Measurements from ENCODE around the gene PLB1.

PLB1 gene

DNA sequence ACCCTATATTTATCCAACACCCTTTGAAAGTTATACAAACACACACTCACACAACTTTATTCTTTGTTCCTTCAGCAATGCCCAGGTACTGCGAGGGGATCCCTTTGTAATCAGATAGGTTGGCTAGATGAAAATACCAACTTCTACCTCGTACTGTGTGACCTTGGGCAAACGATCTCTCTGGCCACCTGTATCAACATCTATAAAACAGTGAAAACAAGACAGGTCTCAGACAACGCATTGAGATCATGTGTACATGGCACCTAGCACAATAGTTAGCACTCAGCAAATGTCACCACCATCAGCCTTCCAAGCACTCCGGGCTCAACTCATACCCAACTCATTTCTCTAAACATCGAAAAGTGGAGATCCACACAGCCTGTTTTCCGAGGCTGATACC lies 137.3 kb downstream of the PLB1 start:
- DNase-seq (ENCODE audit: low read depth): no peak
- TF ChIP-seq, protein P1, sequence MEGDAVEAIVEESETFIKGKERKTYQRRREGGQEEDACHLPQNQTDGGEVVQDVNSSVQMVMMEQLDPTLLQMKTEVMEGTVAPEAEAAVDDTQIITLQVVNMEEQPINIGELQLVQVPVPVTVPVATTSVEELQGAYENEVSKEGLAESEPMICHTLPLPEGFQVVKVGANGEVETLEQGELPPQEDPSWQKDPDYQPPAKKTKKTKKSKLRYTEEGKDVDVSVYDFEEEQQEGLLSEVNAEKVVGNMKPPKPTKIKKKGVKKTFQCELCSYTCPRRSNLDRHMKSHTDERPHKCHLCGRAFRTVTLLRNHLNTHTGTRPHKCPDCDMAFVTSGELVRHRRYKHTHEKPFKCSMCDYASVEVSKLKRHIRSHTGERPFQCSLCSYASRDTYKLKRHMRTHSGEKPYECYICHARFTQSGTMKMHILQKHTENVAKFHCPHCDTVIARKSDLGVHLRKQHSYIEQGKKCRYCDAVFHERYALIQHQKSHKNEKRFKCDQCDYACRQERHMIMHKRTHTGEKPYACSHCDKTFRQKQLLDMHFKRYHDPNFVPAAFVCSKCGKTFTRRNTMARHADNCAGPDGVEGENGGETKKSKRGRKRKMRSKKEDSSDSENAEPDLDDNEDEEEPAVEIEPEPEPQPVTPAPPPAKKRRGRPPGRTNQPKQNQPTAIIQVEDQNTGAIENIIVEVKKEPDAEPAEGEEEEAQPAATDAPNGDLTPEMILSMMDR (conservative IDR thresholded peaks at IDR 0.05; ENCODE audit: low read depth, low read length): no peak
- H3K4me3 ChIP-seq (ENCODE audit: low read length): no peak overlapping the region

DNA sequence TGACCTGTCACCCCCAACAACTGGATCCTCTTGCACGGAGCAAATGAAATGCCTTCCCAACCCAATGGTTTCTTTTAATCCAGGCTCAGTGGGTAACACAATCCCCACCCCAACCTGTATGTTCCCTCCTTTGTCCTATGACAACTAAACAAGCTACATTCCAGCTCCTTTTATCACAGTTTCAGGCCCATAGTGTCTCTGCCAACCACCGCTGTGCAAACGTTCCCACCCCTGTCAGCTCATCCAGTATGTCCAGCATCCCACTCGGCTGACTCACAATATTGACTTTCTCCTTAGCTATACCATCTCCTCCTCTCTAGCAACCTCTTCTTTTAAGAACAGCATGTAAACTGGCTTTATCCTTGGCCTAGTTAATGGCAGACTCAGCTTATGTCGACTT lies 137.9 kb downstream of the PLB1 start:
- H3K4me3 ChIP-seq (ENCODE audit: low read length): no peak overlapping the region
- TF ChIP-seq, protein P1 (conservative IDR thresholded peaks at IDR 0.05; ENCODE audit: low read depth, low read length): no peak
- no peak for DNase-seq (ENCODE audit: low read depth)

DNA sequence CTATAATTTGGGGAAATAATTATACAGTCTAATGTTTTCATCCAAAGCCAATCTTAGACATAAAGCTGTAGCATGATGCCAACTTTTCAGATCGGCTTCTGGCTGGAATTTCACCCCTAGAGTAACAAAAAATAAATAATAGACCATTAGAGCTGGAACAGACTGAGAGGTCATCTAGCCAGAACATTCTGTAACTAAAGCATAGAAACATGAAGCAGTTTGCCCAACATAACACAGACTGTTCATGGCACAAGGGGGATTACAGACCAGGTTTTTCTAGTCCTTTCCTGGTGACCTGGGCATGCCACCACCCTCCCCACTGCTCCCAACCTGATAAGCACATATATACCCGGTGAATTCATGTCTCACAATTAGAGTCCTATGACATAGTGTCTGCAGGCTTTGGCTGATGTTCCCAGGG lies 139.3 kb downstream of the PLB1 start:
- peak; percentile 71 for DNase-seq (ENCODE audit: low read depth)
- TF ChIP-seq, protein P1 (conservative IDR thresholded peaks at IDR 0.05; ENCODE audit: low read depth, low read length): no peak
- H3K4me3 ChIP-seq (ENCODE audit: low read length): no peak overlapping the region

- H3K4me3 ChIP-seq (ENCODE audit: low read length): no peak overlapping the region
- TF ChIP-seq, protein P1 (conservative IDR thresholded peaks at IDR 0.05; ENCODE audit: low read depth, low read length): no peak
- DNase-seq (ENCODE audit: low read depth): no peak
These were observed 140.6 kb downstream of the PLB1 start for GRCh38 chr2:28636491-28636890.

GRCh38 chr2:28637066-28638047 lies 141.5 kb downstream of the PLB1 start:
- TF ChIP-seq, protein P1 (conservative IDR thresholded peaks at IDR 0.05; ENCODE audit: low read depth, low read length): no peak
- no peak for DNase-seq (ENCODE audit: low read depth)
- no peak overlapping the region for H3K4me3 ChIP-seq (ENCODE audit: low read length)

GRCh38 chr2:28638102-28638501 lies 142.2 kb downstream of the PLB1 start:
- TF ChIP-seq, protein P1 (conservative IDR thresholded peaks at IDR 0.05; ENCODE audit: low read depth, low read length): no peak
- no peak overlapping the region for H3K4me3 ChIP-seq (ENCODE audit: low read length)
- no peak for DNase-seq (ENCODE audit: low read depth)

Data from retinal pigment epithelial cell (primary cell).